PC-3 (cell line): ENCODE data around the gene EPS8. TPM values are rescaled to one million over a fixed set of nuclear protein-coding genes. Genes with fewer than 3 reads are reported as not detected.

Source experiments
- ATAC-seq: fragments of 200-7000 bp; cut with Tn5 transposase; 2 replicates; pipeline ENCODE4 v1.9.1; 2020; ENCODE audit warnings: mild to moderate bottlenecking, moderate library complexity
- BruUV-seq: library from RNA; stranded (reverse); fragments of 400-500 nt; replicated peaks from 2 replicates; lab custom pipeline; 2021; lab: Mats Ljungman, UMichigan
- CTCF ChIA-PET: fragments of 300-600 bp; sonication (Branson Sonifier 250); formaldehyde crosslinking; loops from one replicate; lab custom pipeline; 2022; ENCODE audit warnings: antibody characterized with exemption; lab: Charles Lee
- POLR2A ChIA-PET: fragments of 300-600 bp; sonication (Branson Sonifier 250); formaldehyde crosslinking; loops from one replicate; lab custom pipeline; 2022; ENCODE audit warnings: antibody characterized with exemption; ENCODE audit not compliant: unreplicated experiment; lab: Charles Lee
- DNase-seq: peaks from one replicate; pipeline ENCODE4 v3.0.0-alpha.2; 2015
- H2AFZ ChIP-seq: fragments of 300-600 bp; sonication (generic); 2 replicates; pipeline ENCODE4 v1.6.0; 2016; ENCODE audit warnings: antibody characterized with exemption, low read length
- H3F3A ChIP-seq: fragments of 300-600 bp; sonication (generic); one replicate; pipeline ENCODE4 v1.6.0; 2017; ENCODE audit warnings: antibody characterized with exemption, low read length, control low read depth, mild to moderate bottlenecking; ENCODE audit not compliant: unreplicated experiment
- H3K27ac ChIP-seq: fragments of 300-600 bp; sonication (generic); 2 replicates; pipeline ENCODE4 v1.5.1; 2016; ENCODE audit warnings: mild to moderate bottlenecking, low read length
- H3K27me3 ChIP-seq: fragments of 300-600 bp; sonication (generic); 2 replicates; pipeline ENCODE4 v1.6.1; 2016; ENCODE audit warnings: low read length, mixed read lengths
- H3K36me3 ChIP-seq: fragments of 300-600 bp; sonication (generic); 2 replicates; pipeline ENCODE4 v1.6.1; 2016; ENCODE audit warnings: low read depth, mixed run types, low read length, mixed read lengths
- H3K4me1 ChIP-seq: fragments of 300-600 bp; sonication (generic); 2 replicates; pipeline ENCODE4 v1.5.1; 2016; ENCODE audit warnings: low read length; ENCODE audit not compliant: insufficient read depth
- H3K4me2 ChIP-seq: fragments of 300-600 bp; sonication (generic); 2 replicates; pipeline ENCODE4 v1.6.0; 2016; ENCODE audit warnings: low read length
- H3K4me3 ChIP-seq: fragments of 300-600 bp; sonication (generic); 2 replicates; pipeline ENCODE4 v1.5.1; 2016; ENCODE audit warnings: mild to moderate bottlenecking, low read length, mixed read lengths
- H3K79me2 ChIP-seq: fragments of 300-600 bp; sonication (generic); 2 replicates; pipeline ENCODE4 v1.6.1; 2017; ENCODE audit warnings: low read length, mixed read lengths
- H3K9ac ChIP-seq: fragments of 300-600 bp; sonication (generic); 2 replicates; pipeline ENCODE4 v1.6.0; 2016; ENCODE audit warnings: mild to moderate bottlenecking, low read length
- H3K9me2 ChIP-seq: fragments of 300-600 bp; sonication (generic); replicated peaks from 2 replicates; pipeline ENCODE4 v1.6.1; 2016; ENCODE audit warnings: mixed run types, low read length, mixed read lengths
- H3K9me3 ChIP-seq: fragments of 300-600 bp; sonication (generic); 2 replicates; pipeline ENCODE4 v1.6.1; 2016; ENCODE audit warnings: low read length, mixed read lengths
- H4K20me1 ChIP-seq: fragments of 300-600 bp; sonication (generic); 2 replicates; pipeline ENCODE4 v1.6.1; 2016; ENCODE audit warnings: low read length, mixed read lengths
- CTCF ChIP-seq: fragments of 300-600 bp; sonication (generic); conservative IDR thresholded peaks from 2 replicates; pipeline ENCODE4 v1.5.1; 2017; ENCODE audit warnings: antibody characterized with exemption, low read depth, mild to moderate bottlenecking, low read length
- EZH2 ChIP-seq: fragments of 300-600 bp; sonication (generic); IDR thresholded peaks from one replicate; pipeline ENCODE4 v1.6.1; 2017; ENCODE audit warnings: antibody characterized with exemption, mild to moderate bottlenecking, low read length; ENCODE audit not compliant: unreplicated experiment
- EZH2phosphoT487 ChIP-seq: fragments of 300-600 bp; sonication (generic); IDR thresholded peaks from 2 replicates; pipeline ENCODE4 v1.6.1; 2018; ENCODE audit warnings: mild to moderate bottlenecking, antibody characterized with exemption, low read length, borderline replicate concordance
- intact Hi-C: fragments of 100-400 bp; cut with micrococcal nuclease; formaldehyde crosslinking; loops from 2 replicates; pipeline ENCODE4 v1.9.0; 2023
- total RNA-seq: library from RNA; depleted of rRNA; stranded (reverse); fragments of >200 nt; gene quantifications from 2 replicates; pipeline ENCODE4 v1.2.3, GENCODE V29; 2014

EPS8 gene
- total RNA-seq, 1 experiment from 2014 or later = 47.4 TPM

- no peak overlapping the region for H3K27ac ChIP-seq
- no peaks in the 10 kb centered on the region for H3K9me3 ChIP-seq
- H3K4me3 ChIP-seq = no peak overlapping the region
- no peak overlapping the region for H2AFZ ChIP-seq
- ChIA-PET POLR2A (interaction anchor here (0.6 kb wide), 1 partner anchor 37 kb away, joined by 4 read pairs; no protein-coding TSS in a partner anchor), CTCF (no interaction called here)
- H3F3A ChIP-seq = no peaks in the 10 kb centered on the region
- H4K20me1 ChIP-seq = no peaks in the 10 kb centered on the region
- no peaks in the 10 kb centered on the region for H3K27me3 ChIP-seq
- H3K9me2 ChIP-seq = no peaks in the 10 kb centered on the region
- intact Hi-C loops = no loop called here
- no peak overlapping the region for H3K9ac ChIP-seq
- no peaks in the 10 kb centered on the region for H3K36me3 ChIP-seq
- H3K4me2 ChIP-seq = no peak overlapping the region
- ATAC-seq = no peak
- 0 out of 2 replicates have a peak, but pooled peaks cover 5% of the 10 kb centered on the region for H3K79me2 ChIP-seq
- BruUV-seq = no TSS peak
- no peak for DNase-seq
- no peak for TF ChIP-seq EZH2
- no peak for TF ChIP-seq CTCF
- TF ChIP-seq EZH2phosphoT487 = no peak
- peaks cover 10% of the 10 kb centered on the region; the same call in 1 of the 2 replicates for H3K4me1 ChIP-seq
Measured at GRCh38 chr12:15708396-15709076, 80.7 kb downstream of the EPS8 start.

- CTCF ChIA-PET = no interaction called here
- Histone ChIP-seq H3K4me3 (no peak overlapping the region), H3K27ac (no peak overlapping the region), H4K20me1 (no peaks in the 10 kb centered on the region), H3K4me1 (peaks cover 11% of the 10 kb centered on the region; the same call in 1 of the 2 replicates), H3K4me2 (no peak overlapping the region), H3K9me2 (no peaks in the 10 kb centered on the region), H3F3A (no peaks in the 10 kb centered on the region), H3K79me2 (0 out of 2 replicates have a peak, but pooled peaks cover 5% of the 10 kb centered on the region), H3K27me3 (no peaks in the 10 kb centered on the region), H3K9me3 (no peaks in the 10 kb centered on the region), H3K9ac (no peak overlapping the region), H3K36me3 (no peaks in the 10 kb centered on the region), H2AFZ (no peak overlapping the region)
- intact Hi-C loops = no loop called here
- POLR2A ChIA-PET = interaction anchor here (0.6 kb wide), 1 partner anchor 36 kb away, joined by 4 read pairs; no protein-coding TSS in a partner anchor
- no peak for DNase-seq
- no TSS peak for BruUV-seq
- no peak for TF ChIP-seq EZH2
- TF ChIP-seq EZH2phosphoT487 = no peak
- no peak for TF ChIP-seq CTCF
- ATAC-seq = no peak
Measured at GRCh38 chr12:15707516-15708199, 81.5 kb downstream of the EPS8 start.
